Mesothelial cell of epicardium (in vitro differentiated cells): ENCODE results near the gene RHOF. TPM values are rescaled to one million over a fixed set of nuclear protein-coding genes. Genes with fewer than 3 reads are reported as not detected.

Source experiments
- DNase-seq, 2 experiments: peaks; one replicate each; pipeline ENCODE4 v3.0.0; 2021; ENCODE audit warnings: low spot score in 2 of 2; ENCODE audit not compliant: unreplicated experiment in 2 of 2
- H3K27ac Mint-ChIP-seq: 2 replicates; pipeline ENCODE4 v1.8.0; 2021; ENCODE audit warnings: mixed read lengths
- H3K27me3 Mint-ChIP-seq: 2 replicates; pipeline ENCODE4 v1.8.0; 2021; ENCODE audit warnings: low read depth, mixed read lengths
- H3K36me3 Mint-ChIP-seq: 2 replicates; pipeline ENCODE4 v1.8.0; 2021; ENCODE audit warnings: mixed read lengths
- H3K4me1 Mint-ChIP-seq: 2 replicates; pipeline ENCODE4 v1.8.0; 2021; ENCODE audit warnings: mixed read lengths
- H3K4me3 Mint-ChIP-seq: 2 replicates; pipeline ENCODE4 v1.8.0; 2021; ENCODE audit warnings: mild to moderate bottlenecking, moderate library complexity, mixed read lengths
- H3K9me3 Mint-ChIP-seq: 2 replicates; pipeline ENCODE4 v1.8.0; 2021; ENCODE audit warnings: mixed read lengths
- total RNA-seq: library from RNA; stranded (reverse); gene quantifications from 3 replicates; pipeline ENCODE4 v1.2.1, GENCODE V29; 2021
- TF ChIP-seq, protein P1 (sequence below): fragments of 200-600 bp; sonication (generic); IDR thresholded peaks from one replicate; pipeline ENCODE4 v1.5.0; 2021; ENCODE audit warnings: antibody characterized with exemption; ENCODE audit not compliant: unreplicated experiment

Gene RHOF
- total RNA-seq, 1 donor from 2014 or later, result 37.8 TPM

DNA sequence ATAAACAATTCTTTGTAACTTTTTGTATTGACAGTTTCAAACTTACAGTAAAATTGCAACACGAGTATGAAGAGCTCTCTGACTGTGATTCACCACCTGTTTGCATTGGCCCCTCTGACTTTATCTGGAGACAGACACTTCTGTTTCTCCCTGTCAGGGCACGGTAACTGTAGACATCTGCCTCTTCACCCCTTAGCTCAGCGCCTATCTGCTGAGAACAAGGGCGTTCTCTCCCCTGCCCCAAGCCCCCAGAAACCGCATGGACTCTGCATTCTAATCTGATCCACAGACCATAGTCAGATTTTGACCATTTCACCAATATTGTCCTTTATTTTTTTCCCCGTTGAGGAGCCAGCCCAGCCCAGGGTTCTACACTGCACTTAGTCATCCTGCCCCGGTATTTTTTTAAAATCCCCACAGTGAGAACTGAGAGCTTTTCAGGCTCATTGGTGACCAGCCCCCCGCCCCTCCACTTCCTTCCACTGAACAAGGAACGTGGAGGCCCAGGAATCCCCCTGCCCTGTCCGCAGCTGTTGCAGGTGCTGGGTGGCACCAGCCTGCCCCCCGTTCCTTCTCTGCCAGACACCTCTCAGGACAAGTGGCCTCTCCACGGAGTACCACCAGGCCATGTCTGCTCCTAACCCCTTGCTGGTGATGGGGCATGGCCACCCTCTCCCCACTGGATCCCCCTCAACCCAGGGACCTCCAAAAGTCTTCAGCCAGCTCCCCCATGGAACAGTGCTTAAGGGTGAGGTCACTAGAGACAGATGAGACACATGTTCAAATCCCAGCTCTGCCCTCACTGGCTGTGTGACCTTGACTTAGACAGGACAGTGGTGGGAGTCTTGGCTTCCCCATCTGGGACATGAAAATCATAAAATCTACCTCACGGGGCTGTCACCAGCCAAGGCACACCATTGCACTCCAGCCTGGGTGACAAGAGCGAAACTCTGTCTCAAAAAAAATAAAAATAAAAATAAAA, 11.2 kb downstream of the RHOF start:
- H3K4me1 Mint-ChIP-seq, result peaks cover 13% of the 10 kb centered on the region
- no peak overlapping the region for H3K4me3 Mint-ChIP-seq
- no peaks in the 10 kb centered on the region for H3K36me3 Mint-ChIP-seq
- H3K27me3 Mint-ChIP-seq, result no peaks in the 10 kb centered on the region
- peak overlapping the region; percentile 74 for H3K27ac Mint-ChIP-seq
- TF ChIP-seq, protein P1, sequence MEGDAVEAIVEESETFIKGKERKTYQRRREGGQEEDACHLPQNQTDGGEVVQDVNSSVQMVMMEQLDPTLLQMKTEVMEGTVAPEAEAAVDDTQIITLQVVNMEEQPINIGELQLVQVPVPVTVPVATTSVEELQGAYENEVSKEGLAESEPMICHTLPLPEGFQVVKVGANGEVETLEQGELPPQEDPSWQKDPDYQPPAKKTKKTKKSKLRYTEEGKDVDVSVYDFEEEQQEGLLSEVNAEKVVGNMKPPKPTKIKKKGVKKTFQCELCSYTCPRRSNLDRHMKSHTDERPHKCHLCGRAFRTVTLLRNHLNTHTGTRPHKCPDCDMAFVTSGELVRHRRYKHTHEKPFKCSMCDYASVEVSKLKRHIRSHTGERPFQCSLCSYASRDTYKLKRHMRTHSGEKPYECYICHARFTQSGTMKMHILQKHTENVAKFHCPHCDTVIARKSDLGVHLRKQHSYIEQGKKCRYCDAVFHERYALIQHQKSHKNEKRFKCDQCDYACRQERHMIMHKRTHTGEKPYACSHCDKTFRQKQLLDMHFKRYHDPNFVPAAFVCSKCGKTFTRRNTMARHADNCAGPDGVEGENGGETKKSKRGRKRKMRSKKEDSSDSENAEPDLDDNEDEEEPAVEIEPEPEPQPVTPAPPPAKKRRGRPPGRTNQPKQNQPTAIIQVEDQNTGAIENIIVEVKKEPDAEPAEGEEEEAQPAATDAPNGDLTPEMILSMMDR, result no peak
- no peaks in the 10 kb centered on the region for H3K9me3 Mint-ChIP-seq
- DNase-seq, result no peak

DNA sequence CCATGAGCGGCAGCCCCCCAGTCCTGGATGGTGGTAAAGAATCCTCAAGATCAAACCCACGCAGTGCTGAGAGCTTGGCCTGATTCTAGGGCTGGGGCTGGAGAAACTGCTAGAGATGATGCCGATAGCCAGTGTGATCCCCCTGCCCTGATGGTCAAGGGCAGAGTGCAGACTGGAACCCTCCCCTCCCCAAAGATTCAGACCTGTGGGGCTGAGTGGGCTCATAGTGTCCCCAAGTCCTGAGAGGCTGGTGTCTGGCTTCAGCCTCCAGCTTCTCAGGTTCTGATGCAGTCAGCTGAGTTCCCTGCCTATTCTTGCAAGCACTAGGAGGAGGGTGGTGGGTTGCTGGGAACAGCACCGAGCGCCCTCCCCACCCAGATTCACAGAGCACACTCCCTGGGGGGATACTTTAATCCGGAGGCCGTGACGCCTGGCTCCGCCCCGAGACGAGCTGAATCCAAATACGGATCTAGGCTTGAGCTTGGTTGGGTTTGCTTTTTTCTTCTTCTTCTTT, 11.9 kb downstream of the RHOF start:
- Mint-ChIP-seq H3K4me1 (peaks cover 13% of the 10 kb centered on the region), H3K27me3 (no peaks in the 10 kb centered on the region), H3K36me3 (no peaks in the 10 kb centered on the region), H3K4me3 (no peak overlapping the region), H3K27ac (peak overlapping the region; percentile 74), H3K9me3 (no peaks in the 10 kb centered on the region)
- DNase-seq, result no peak
- TF ChIP-seq, protein P1, result no peak

DNA sequence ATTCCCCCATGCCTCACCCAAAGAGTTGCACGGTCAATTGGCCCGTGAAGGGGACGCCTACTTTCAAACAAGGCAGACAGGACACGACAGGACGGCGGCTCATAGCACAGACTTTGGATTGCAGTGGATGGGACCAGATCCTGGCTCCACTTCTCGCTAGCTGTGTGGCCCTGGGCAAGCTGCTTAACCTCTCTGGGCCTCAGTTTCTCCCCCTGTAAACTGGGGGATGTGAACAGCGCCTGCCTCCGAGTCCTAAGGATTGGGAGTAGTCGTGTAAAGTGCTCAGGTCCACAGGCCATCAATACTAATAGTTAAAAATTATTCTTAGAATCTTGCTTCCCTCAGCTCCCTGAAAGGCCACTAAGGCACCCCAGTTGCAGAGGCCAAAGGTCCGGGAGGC, 13.1 kb downstream of the RHOF start:
- Mint-ChIP-seq H3K27me3 (no peaks in the 10 kb centered on the region), H3K27ac (no peak overlapping the region), H3K4me1 (peaks cover 14% of the 10 kb centered on the region), H3K4me3 (no peak overlapping the region), H3K9me3 (no peaks in the 10 kb centered on the region), H3K36me3 (no peaks in the 10 kb centered on the region)
- no peak for DNase-seq
- TF ChIP-seq, protein P1, result no peak

DNA sequence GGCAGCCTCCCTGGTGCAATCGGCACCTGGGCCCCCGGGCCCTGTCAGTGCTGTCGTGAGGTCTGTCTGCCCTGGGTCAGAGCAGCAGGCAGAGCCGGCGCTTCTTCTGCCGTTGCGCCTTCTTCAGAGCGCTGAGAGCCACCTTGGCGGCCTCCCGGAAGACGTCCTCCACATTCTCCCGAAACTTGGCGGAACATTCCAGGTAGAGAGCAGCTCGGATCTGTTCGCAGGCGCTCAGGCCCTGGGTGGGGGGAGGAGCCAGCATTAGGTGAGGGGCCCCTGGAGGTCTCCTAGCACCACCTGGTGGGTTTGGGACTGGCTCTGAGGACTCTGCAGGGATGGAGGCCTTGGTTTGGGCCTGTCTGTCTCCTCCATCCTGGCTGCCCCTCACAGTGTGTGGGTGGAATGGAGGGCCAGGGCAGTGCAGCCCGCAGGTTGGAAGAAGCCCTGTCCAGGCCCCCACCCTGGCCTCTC, 14.0 kb downstream of the RHOF start:
- Mint-ChIP-seq H3K4me3 (no peak overlapping the region), H3K27ac (no peak overlapping the region), H3K9me3 (no peaks in the 10 kb centered on the region), H3K36me3 (no peaks in the 10 kb centered on the region), H3K27me3 (no peaks in the 10 kb centered on the region), H3K4me1 (peaks cover 24% of the 10 kb centered on the region)
- TF ChIP-seq, protein P1, result no peak
- DNase-seq, result no peak

DNA sequence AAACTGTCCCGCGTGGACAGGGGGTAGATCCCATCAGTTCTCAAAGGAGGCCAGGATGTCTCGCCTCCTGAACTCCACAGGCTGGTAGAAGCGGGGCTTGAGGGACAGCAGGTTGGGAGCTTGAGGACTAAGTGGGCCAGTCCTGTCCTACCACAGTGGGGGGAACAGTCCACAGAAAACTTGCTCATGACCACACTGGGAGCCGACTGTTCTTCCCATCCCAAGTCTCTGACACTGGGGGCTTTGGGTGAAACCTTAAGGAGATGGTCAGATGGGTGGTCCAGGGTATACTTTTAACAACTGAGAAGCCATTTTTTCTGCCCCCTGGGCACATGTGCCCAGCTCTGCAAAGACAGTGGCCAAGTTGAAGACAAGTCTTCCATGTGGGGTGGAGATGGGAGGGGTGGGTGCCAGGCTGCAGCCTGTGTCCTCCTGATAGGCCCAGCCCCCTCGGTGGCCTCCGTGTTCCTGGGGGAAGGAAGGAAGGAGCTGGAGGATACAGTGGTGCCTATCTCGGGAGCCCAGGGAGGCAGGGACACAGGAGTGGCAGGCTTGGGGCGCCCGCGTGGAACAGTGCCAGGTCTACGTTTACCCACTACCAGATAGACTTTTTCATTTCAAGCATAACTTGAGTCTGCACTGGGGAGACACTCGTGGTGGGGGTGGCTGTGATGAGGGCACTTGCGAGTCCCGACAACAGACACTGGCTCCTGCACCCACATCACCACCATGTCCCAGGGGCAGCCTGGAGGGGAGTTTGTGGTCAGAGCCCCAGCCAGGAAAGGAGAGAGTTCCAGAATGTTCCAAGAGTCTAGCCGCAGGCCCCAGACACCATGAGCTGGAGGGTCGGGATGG, 14.7 kb downstream of the RHOF start:
- Mint-ChIP-seq H3K4me3 (no peak overlapping the region), H3K27me3 (no peaks in the 10 kb centered on the region), H3K9me3 (no peaks in the 10 kb centered on the region), H3K36me3 (no peaks in the 10 kb centered on the region), H3K27ac (peak overlapping the region; percentile 39), H3K4me1 (peaks cover 26% of the 10 kb centered on the region)
- no peak for DNase-seq
- TF ChIP-seq, protein P1, result no peak
